ENCODE measurements around the gene TTC23L.
"Not testable (repeated sequence)": the region's sequence is repeated elsewhere in the genome, so short reads cannot be mapped to it uniquely, and the experiment has no call there.

TTC23L gene

GRCh38 chr5:34827588-34828506 is 11.1 kb upstream of the TTC23L start:
- Histone ChIP-seq H3K9ac (ENCODE audit: low read depth, low read length, poor library complexity, severe bottlenecking) (no peak overlapping the region), H3K27me3 (ENCODE audit: insufficient read depth, low read length, poor library complexity, severe bottlenecking) (no peaks in the 10 kb centered on the region), H4K20me1 (ENCODE audit: insufficient read depth, low read length, poor library complexity, severe bottlenecking) (no peaks in the 10 kb centered on the region), H3K4me2 (ENCODE audit: low read depth, low read length, poor library complexity, severe bottlenecking) (no peak overlapping the region), H2AFZ (ENCODE audit: low read length) (no peak overlapping the region), H3K4me1 (ENCODE audit: insufficient read depth, low read length, poor library complexity, severe bottlenecking) (no peaks in the 10 kb centered on the region), H3K79me2 (ENCODE audit: insufficient read depth, low read length) (no peaks in the 10 kb centered on the region), H3K4me3 (ENCODE audit: low read length, poor library complexity, severe bottlenecking) (no peak overlapping the region), H3K9me2 (replicated peaks; ENCODE audit: low read depth, low read length) (no peaks in the 10 kb centered on the region), H3K9me3 (ENCODE audit: insufficient read depth, low read depth, low read length) (no peaks in the 10 kb centered on the region), H3K36me3 (ENCODE audit: insufficient read depth, low read length) (peaks cover 41% of the 10 kb centered on the region; the same call in 1 of the 2 replicates), H3F3A (ENCODE audit: low read depth) (no peaks in the 10 kb centered on the region)
- TF ChIP-seq CTCF (conservative IDR thresholded peaks at IDR 0.05; ENCODE audit: low read length) (no peak), EZH2phosphoT487 (IDR thresholded peaks at IDR 0.05; ENCODE audit: borderline replicate concordance) (no peak)

GRCh38 chr5:34830827-34831226 is 8.1 kb upstream of the TTC23L start:
- not testable (repeated sequence) for H3K4me3 ChIP-seq (ENCODE audit: low read length, poor library complexity, severe bottlenecking); H3K9me2 ChIP-seq (replicated peaks; ENCODE audit: low read depth, low read length); H3F3A ChIP-seq (ENCODE audit: low read depth); H3K79me2 ChIP-seq (ENCODE audit: insufficient read depth, low read length); H4K20me1 ChIP-seq (ENCODE audit: insufficient read depth, low read length, poor library complexity, severe bottlenecking); H3K4me1 ChIP-seq (ENCODE audit: insufficient read depth, low read length, poor library complexity, severe bottlenecking); H3K9me3 ChIP-seq (ENCODE audit: insufficient read depth, low read depth, low read length); H2AFZ ChIP-seq (ENCODE audit: low read length); H3K9ac ChIP-seq (ENCODE audit: low read depth, low read length, poor library complexity, severe bottlenecking); H3K27me3 ChIP-seq (ENCODE audit: insufficient read depth, low read length, poor library complexity, severe bottlenecking); H3K4me2 ChIP-seq (ENCODE audit: low read depth, low read length, poor library complexity, severe bottlenecking)
- H3K36me3 ChIP-seq (ENCODE audit: insufficient read depth, low read length) = peaks cover 23% of the 10 kb centered on the region; the same call in 1 of the 2 replicates

GRCh38 chr5:34831303-34831702 is 7.7 kb upstream of the TTC23L start:
- TF ChIP-seq EZH2phosphoT487 (IDR thresholded peaks at IDR 0.05; ENCODE audit: borderline replicate concordance) (no peak), CTCF (conservative IDR thresholded peaks at IDR 0.05; ENCODE audit: low read length) (no peak)
- Histone ChIP-seq H3K9ac (ENCODE audit: low read depth, low read length, poor library complexity, severe bottlenecking) (no peak overlapping the region), H3F3A (ENCODE audit: low read depth) (no peaks in the 10 kb centered on the region)

More at GRCh38 chr5:34831303-34831702, 7.7 kb upstream of the TTC23L start:
- no peaks in the 10 kb centered on the region for H4K20me1 ChIP-seq (ENCODE audit: insufficient read depth, low read length, poor library complexity, severe bottlenecking)
- H3K9me2 ChIP-seq (replicated peaks; ENCODE audit: low read depth, low read length) = no peaks in the 10 kb centered on the region
- H3K4me1 ChIP-seq (ENCODE audit: insufficient read depth, low read length, poor library complexity, severe bottlenecking) = no peaks in the 10 kb centered on the region
- peaks cover 23% of the 10 kb centered on the region; the same call in 1 of the 2 replicates for H3K36me3 ChIP-seq (ENCODE audit: insufficient read depth, low read length)
- H3K27me3 ChIP-seq (ENCODE audit: insufficient read depth, low read length, poor library complexity, severe bottlenecking) = no peaks in the 10 kb centered on the region
- no peaks in the 10 kb centered on the region for H3K79me2 ChIP-seq (ENCODE audit: insufficient read depth, low read length)
- H3K4me2 ChIP-seq (ENCODE audit: low read depth, low read length, poor library complexity, severe bottlenecking) = no peak overlapping the region
- no peak overlapping the region for H3K4me3 ChIP-seq (ENCODE audit: low read length, poor library complexity, severe bottlenecking)
- H2AFZ ChIP-seq (ENCODE audit: low read length) = no peak overlapping the region
- no peaks in the 10 kb centered on the region for H3K9me3 ChIP-seq (ENCODE audit: insufficient read depth, low read depth, low read length)
